Dedifferentiated amniotic fluid mesenchymal stem cell (primary cell): Measurements from ENCODE around the gene AARS2.
"Not testable (repeated sequence)": the region's sequence is repeated elsewhere in the genome, so short reads cannot be mapped to it uniquely, and the experiment has no call there.

Experiments
- DNase-seq: peaks from one replicate; pipeline ENCODE4 v3.0.0-alpha.2; 2016; ENCODE audit errors: extremely low spot score

The AARS2 gene

GRCh38 chr6:44329858-44330257 lies 16.7 kb upstream of the AARS2 start:
- DNase-seq = no peak

GRCh38 chr6:44328203-44328602 lies 15.1 kb upstream of the AARS2 start:
- DNase-seq = not testable (repeated sequence)

GRCh38 chr6:44327760-44328159 lies 14.6 kb upstream of the AARS2 start:
- DNase-seq = no peak

- DNase-seq = no peak
These were observed 13.9 kb upstream of the AARS2 start for GRCh38 chr6:44327096-44327495.

GRCh38 chr6:44321210-44321609 lies 8.1 kb upstream of the AARS2 start:
- DNase-seq = no peak

- not testable (repeated sequence) for DNase-seq
These were observed 4.0 kb upstream of the AARS2 start for GRCh38 chr6:44317136-44317631.

GRCh38 chr6:44316481-44316880 lies 3.3 kb upstream of the AARS2 start:
- DNase-seq = no peak

- DNase-seq = no peak
These were observed 2.8 kb upstream of the AARS2 start for GRCh38 chr6:44315951-44316350.

- no peak for DNase-seq
These were observed 2.4 kb upstream of the AARS2 start for GRCh38 chr6:44315516-44315915.

GRCh38 chr6:44314657-44315056 lies 1.5 kb upstream of the AARS2 start:
- not testable (repeated sequence) for DNase-seq

- no peak for DNase-seq
These were observed 1.4 kb downstream of the AARS2 start for GRCh38 chr6:44311767-44312166.

GRCh38 chr6:44311304-44311703 lies 1.8 kb downstream of the AARS2 start:
- DNase-seq = no peak

GRCh38 chr6:44310241-44310640 lies 2.9 kb downstream of the AARS2 start:
- no peak for DNase-seq

- DNase-seq = no peak
These were observed 3.5 kb downstream of the AARS2 start for GRCh38 chr6:44309631-44310030.

GRCh38 chr6:44309092-44309491 lies 4.1 kb downstream of the AARS2 start:
- no peak for DNase-seq

- no peak for DNase-seq
These were observed 5.9 kb downstream of the AARS2 start for GRCh38 chr6:44307217-44307616.

- no peak for DNase-seq
These were observed 6.4 kb downstream of the AARS2 start for GRCh38 chr6:44306710-44307109.

- DNase-seq = no peak
These were observed 7.9 kb downstream of the AARS2 start for GRCh38 chr6:44305200-44305725.

GRCh38 chr6:44304282-44305199 lies 8.6 kb downstream of the AARS2 start:
- DNase-seq = no peak

GRCh38 chr6:44303842-44304241 lies 9.3 kb downstream of the AARS2 start:
- DNase-seq = no peak

- no peak for DNase-seq
These were observed 10.3 kb downstream of the AARS2 start for GRCh38 chr6:44302856-44303255.

GRCh38 chr6:44301782-44302564 lies 11.2 kb downstream of the AARS2 start:
- DNase-seq = no peak
